HepG2 (cell line): Measurements from ENCODE around the gene ZNF275.

Experiments used
- CBX5 ChIP-seq: sonication (generic); formaldehyde crosslinking; IDR thresholded peaks from 2 replicates; pipeline ENCODE4 v1.4.0; 2020; ENCODE audit warnings: missing genetic modification reagents, borderline replicate concordance
- IKZF1 ChIP-seq: fragments of 450-650 bp; IDR thresholded peaks from 2 replicates; pipeline ENCODE4 v1.7.1; 2016
- JUN ChIP-seq: sonication (generic); formaldehyde crosslinking; IDR thresholded peaks from 2 replicates; pipeline ENCODE4 v1.4.0; 2020; ENCODE audit warnings: mild to moderate bottlenecking, missing genetic modification reagents
- MXD1 ChIP-seq: sonication (generic); formaldehyde crosslinking; IDR thresholded peaks from 2 replicates; pipeline ENCODE4 v1.4.0; 2020; ENCODE audit warnings: mild to moderate bottlenecking, missing genetic modification reagents
- NFE2L1 ChIP-seq: sonication (generic); formaldehyde crosslinking; IDR thresholded peaks from 2 replicates; pipeline ENCODE4 v1.4.0; 2020; ENCODE audit warnings: missing genetic modification reagents, mild to moderate bottlenecking, borderline replicate concordance
- RAD21 ChIP-seq: fragments of 450-650 bp; formaldehyde crosslinking; IDR thresholded peaks from 2 replicates; pipeline ENCODE4 v1.5.0; 2020; ENCODE audit warnings: mild to moderate bottlenecking
- SOX13 ChIP-seq, 3 experiments: fragments of 450-650 bp in 1 of 3; sonication (generic) in 1 of 3; formaldehyde crosslinking in 1 of 3; IDR thresholded peaks in 2 of 3; conservative IDR thresholded peaks in 1 of 3; 2 replicates each; pipeline versions ENCODE4 v1.5.0 to v1.6.1; 2016 to 2020; ENCODE audit warnings: antibody characterized with exemption in 1 of 3, mild to moderate bottlenecking in 1 of 3, missing compliant biosample characterization in 1 of 3, missing genetic modification reagents in 1 of 3, moderate library complexity in 1 of 3
- SP2 ChIP-seq: sonication (generic); formaldehyde crosslinking; IDR thresholded peaks from 2 replicates; pipeline ENCODE4 v1.5.1; 2020; ENCODE audit warnings: mild to moderate bottlenecking, missing genetic modification reagents
- TARDBP ChIP-seq: sonication (generic); formaldehyde crosslinking; IDR thresholded peaks from 2 replicates; pipeline ENCODE4 v1.8.0; 2022; ENCODE audit warnings: mild to moderate bottlenecking, missing genetic modification reagents
- ZNF207 ChIP-seq: fragments of 450-650 bp; IDR thresholded peaks from 2 replicates; pipeline ENCODE4 v1.6.1; 2016; ENCODE audit warnings: antibody characterized with exemption, borderline replicate concordance
- ZNF562 ChIP-seq: sonication (generic); formaldehyde crosslinking; IDR thresholded peaks from 2 replicates; pipeline ENCODE4 v1.8.0; 2022; ENCODE audit warnings: missing genetic modification reagents, borderline replicate concordance
- ZNF687 ChIP-seq: sonication (generic); formaldehyde crosslinking; IDR thresholded peaks from 2 replicates; pipeline ENCODE4 v1.5.1; 2020; ENCODE audit warnings: mild to moderate bottlenecking, missing genetic modification reagents, moderate library complexity

GRCh38 chrX:153401133-153401764 is 67.3 kb downstream of the ZNF275 start, which contains the start of gene PNMA6E:
- no peak for TF ChIP-seq IKZF1
- TF ChIP-seq TARDBP (CRISPR knock-in tag) = no peak
- no peak for TF ChIP-seq SOX13 (IDR thresholded peaks at IDR 0.05)
- no peak for TF ChIP-seq SOX13 (CRISPR knock-in tag; conservative IDR thresholded peaks at IDR 0.05 in 1 of 2, IDR thresholded peaks at IDR 0.05 in 1 of 2)
- TF ChIP-seq ZNF207 = no peak
- no peak for TF ChIP-seq MXD1 (CRISPR knock-in tag)
- no peak for TF ChIP-seq RAD21 (CRISPR knock-in tag)
- no peak for TF ChIP-seq ZNF687 (CRISPR knock-in tag)
- TF ChIP-seq SP2 = no peak
- no peak for TF ChIP-seq ZNF562 (CRISPR knock-in tag)
- no peak for TF ChIP-seq CBX5 (CRISPR knock-in tag)
- no peak for TF ChIP-seq JUN (CRISPR knock-in tag)
- TF ChIP-seq NFE2L1 (CRISPR knock-in tag) = no peak
